Measurements from ENCODE around the gene MYO9B. TPM values are rescaled to one million over a fixed set of nuclear protein-coding genes. Genes with fewer than 3 reads are reported as not detected.

Gene MYO9B
- polyA plus RNA-seq, 1 donor: 64.1 TPM

- no peak for DNase-seq
These were observed 139.0 kb downstream of the MYO9B start for GRCh38 chr19:17214508-17215126.

GRCh38 chr19:17215127-17215971, 139.8 kb downstream of the MYO9B start, which contains the start of gene USE1:
TSS of gene USE1 (plus strand) at chr19:17215357. CDS start at chr19:17215406, 49 bp downstream.
- DNase-seq: peak; percentile 93

DNA sequence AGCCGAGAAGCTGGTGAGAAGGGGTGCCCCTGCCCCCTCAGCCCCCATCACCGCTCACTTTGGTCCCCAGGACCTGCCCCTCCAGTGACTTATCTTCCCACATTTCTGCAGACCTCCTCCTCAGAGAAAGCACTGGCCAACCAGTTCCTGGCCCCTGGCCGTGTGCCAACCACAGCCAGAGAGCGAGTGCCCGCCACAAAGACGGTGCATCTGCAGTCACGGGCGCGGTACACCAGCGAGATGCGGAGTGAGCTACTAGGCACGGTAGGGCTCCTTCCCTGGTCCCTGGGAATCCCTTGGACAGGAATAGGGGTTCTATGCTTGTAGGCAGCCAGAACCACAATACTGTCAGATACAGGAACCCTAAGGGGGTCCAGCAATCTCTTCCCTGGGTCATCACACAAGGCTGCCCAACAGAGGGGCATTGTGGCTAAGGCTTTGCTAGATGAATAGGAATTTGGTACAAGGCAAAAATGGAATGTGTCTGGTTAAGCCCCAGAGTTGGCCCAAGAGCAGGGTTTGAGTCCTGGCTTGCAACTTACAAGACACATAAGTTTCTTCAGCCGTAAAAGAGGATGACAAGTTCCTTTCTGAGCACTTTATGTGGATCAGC, 140.6 kb downstream of the MYO9B start:
- DNase-seq: no peak

DNA sequence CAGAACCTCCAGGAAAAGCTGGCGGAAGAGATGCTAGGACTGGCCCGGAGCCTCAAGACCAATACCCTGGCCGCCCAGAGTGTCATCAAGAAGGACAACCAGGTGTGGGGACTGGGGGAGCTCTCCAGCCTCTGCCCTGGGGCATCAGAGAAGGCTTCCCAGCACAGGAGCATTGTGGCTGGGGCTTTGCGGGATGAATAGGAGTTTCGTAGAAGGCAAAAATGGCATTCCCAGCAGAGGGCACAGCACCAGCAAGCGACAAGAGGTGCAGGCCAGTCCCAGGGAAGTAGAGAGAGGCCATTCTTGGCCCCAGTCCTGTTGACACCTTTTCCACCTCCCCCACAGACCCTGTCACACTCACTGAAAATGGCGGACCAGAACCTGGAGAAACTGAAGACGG, 143.7 kb downstream of the MYO9B start:
- no peak for DNase-seq

DNA sequence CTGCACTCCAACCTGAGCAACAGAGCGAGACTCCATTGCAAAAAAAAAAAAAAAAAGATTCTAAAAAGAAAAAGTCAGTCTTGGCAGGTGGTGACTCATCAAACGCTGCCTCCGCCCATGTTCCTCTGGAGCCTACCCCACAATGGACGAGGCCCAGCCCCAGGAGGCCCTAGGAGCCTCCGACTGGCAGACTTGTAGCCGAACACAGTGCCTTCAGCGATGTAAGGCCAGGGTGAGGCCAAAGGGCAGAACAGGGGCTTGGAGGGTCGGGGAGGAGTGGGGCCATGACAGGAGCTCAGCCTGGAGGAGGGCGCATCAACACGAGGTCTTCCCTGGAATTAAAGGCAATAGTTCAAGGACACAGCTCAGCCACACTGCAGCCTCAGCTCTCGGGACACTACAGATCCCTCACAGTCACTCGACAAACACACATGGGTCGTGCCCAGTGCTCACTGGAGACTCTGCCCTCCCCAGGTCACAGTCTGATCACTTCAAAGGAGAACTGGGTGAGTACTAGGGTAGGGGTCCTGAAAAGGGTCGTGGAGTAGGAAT, 144.7 kb downstream of the MYO9B start:
- no peak for DNase-seq

GRCh38 chr19:17225053-17225452, 149.5 kb downstream of the MYO9B start:
- no peak for DNase-seq

- peak; percentile 97 for DNase-seq
These were observed 150.7 kb downstream of the MYO9B start, which contains the start of gene OCEL1 for GRCh38 chr19:17226002-17226933. TSS of gene OCEL1 (plus strand) at chr19:17226226. CDS start at chr19:17226248, 22 bp downstream.

GRCh38 chr19:17227798-17228367, 152.3 kb downstream of the MYO9B start:
- DNase-seq: no peak

- DNase-seq: no peak
These were observed 154.3 kb downstream of the MYO9B start for GRCh38 chr19:17229890-17230289.

- no peak for DNase-seq
These were observed 156.7 kb downstream of the MYO9B start for GRCh38 chr19:17232258-17232657.

DNA sequence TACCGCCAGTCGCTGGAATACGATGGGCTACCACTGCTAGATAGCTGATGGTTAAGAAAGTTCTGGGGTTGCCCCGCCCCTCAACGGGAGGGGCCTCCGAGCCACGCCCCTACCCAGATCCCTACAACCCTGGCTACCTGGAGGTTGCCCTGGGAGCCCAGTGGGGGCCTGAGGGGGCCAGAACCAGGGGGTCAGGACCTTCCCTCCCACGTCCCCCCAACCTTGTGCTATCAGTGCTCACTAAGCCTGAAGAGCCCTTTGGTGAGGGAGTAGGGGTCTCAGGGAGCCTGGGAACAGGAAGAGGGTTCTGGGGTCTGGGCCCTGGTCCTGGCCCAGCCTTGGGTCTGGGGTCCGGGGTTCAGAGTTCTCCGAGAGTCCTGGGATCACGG, 159.3 kb downstream of the MYO9B start:
- no peak for DNase-seq

GRCh38 chr19:17235300-17235970, 159.9 kb downstream of the MYO9B start:
- no peak for DNase-seq

- DNase-seq: no peak
These were observed 160.6 kb downstream of the MYO9B start for GRCh38 chr19:17235971-17236777.

DNA sequence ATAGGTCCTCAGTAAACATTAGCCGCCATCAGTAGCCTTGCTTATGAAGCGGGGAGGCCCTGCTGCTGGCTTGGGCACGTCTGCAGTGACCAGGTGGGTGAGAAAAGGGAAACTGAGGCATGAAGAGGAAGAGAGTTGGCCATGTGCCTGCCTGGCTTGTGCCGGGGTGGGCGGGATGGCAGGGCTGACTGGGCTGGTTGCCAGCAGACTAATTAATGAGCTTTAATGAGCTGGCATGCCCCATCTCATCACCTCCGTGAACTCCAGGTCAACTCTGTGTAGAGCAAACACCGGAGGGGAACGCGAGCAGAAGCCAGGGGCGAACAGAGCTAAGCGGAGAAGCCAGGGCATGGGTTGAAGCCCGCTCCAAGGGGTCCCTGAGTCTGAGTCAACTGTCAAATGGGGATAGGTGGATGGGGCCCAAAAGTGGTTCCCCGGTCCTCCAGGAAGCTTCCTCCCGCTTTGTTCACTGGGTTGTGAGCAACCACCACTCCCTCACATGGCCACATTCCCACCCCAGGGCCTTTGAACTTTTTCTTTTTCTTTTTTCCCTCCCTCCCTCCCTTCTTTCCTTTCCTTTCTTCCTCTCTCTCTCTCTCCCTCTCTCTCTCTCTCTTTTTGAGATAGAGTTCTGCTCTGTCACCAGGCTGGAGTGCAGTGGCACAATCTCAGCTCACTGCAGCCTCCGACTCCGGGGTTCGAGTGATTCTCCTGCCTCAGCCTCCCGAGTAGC, 161.4 kb downstream of the MYO9B start:
- no peak for DNase-seq

- DNase-seq: no peak
These were observed 162.4 kb downstream of the MYO9B start for GRCh38 chr19:17237747-17238706.

- DNase-seq: no peak
These were observed 164.6 kb downstream of the MYO9B start for GRCh38 chr19:17240062-17240752.

GRCh38 chr19:17240826-17241399, 165.3 kb downstream of the MYO9B start:
- DNase-seq: no peak

Measured in left kidney (tissue), 2 donors.